ENCODE data around the gene INPPL1. TPM values are rescaled to one million over a fixed set of nuclear protein-coding genes. Genes with fewer than 3 reads are reported as not detected.
"Not testable (repeated sequence)": the region's sequence is repeated elsewhere in the genome, so short reads cannot be mapped to it uniquely, and the experiment has no call there.

The INPPL1 gene
- total RNA-seq, 1 experiment from 2014 or later, result 90.2 TPM

- H3K9me3 Mint-ChIP-seq (ENCODE audit: unreplicated experiment), result no peaks in the 10 kb centered on the region
- no TSS peak for BruUV-seq (replicated peaks)
- no peak overlapping the region for H3K4me3 Mint-ChIP-seq (ENCODE audit: unreplicated experiment)
- intact Hi-C loops (cut with micrococcal nuclease), result no loop called here
- CTCF ChIA-PET, result interaction anchor here (0.7 to 4.9 kb wide), 3 partner anchors 13 to 219 kb away, joined by 3 to 33 read pairs (median 3); no protein-coding TSS in a partner anchor
- H3K4me1 Mint-ChIP-seq (ENCODE audit: insufficient read depth, unreplicated experiment), result peaks cover 7% of the 10 kb centered on the region
- POLR2A ChIA-PET, result interaction anchor here (0.7 to 1.5 kb wide), 3 partner anchors 15 to 45 kb away, joined by 3 read pairs; no protein-coding TSS in a partner anchor
- peaks cover 2% of the 10 kb centered on the region for H3K36me3 Mint-ChIP-seq (ENCODE audit: insufficient read depth, unreplicated experiment)
- TF ChIP-seq CTCF (IDR thresholded peaks at IDR 0.05; ENCODE audit: unreplicated experiment), result no peak
- no peak overlapping the region for H3K27ac Mint-ChIP-seq (ENCODE audit: low read depth, unreplicated experiment)
- H3K27me3 Mint-ChIP-seq (ENCODE audit: insufficient read depth, unreplicated experiment), result no peaks in the 10 kb centered on the region
- no peak for DNase-seq (ENCODE audit: unreplicated experiment)
These were observed 28.9 kb upstream of the INPPL1 start for GRCh38 chr11:72195518-72196270.

- H3K27ac Mint-ChIP-seq (ENCODE audit: low read depth, unreplicated experiment); H3K27me3 Mint-ChIP-seq (ENCODE audit: insufficient read depth, unreplicated experiment); H3K36me3 Mint-ChIP-seq (ENCODE audit: insufficient read depth, unreplicated experiment); intact Hi-C loops (cut with micrococcal nuclease); BruUV-seq (replicated peaks); H3K4me3 Mint-ChIP-seq (ENCODE audit: unreplicated experiment); H3K4me1 Mint-ChIP-seq (ENCODE audit: insufficient read depth, unreplicated experiment); POLR2A ChIA-PET; DNase-seq (ENCODE audit: unreplicated experiment); H3K9me3 Mint-ChIP-seq (ENCODE audit: unreplicated experiment); CTCF ChIA-PET: not testable (repeated sequence)
These were observed 23.1 kb upstream of the INPPL1 start for GRCh38 chr11:72201445-72201844.

GRCh38 chr11:72202571-72202970 lies 22.0 kb upstream of the INPPL1 start:
- no peaks in the 10 kb centered on the region for H3K36me3 Mint-ChIP-seq (ENCODE audit: insufficient read depth, unreplicated experiment)
- CTCF ChIA-PET, result interaction anchor here (0.6 to 0.9 kb wide), 2 partner anchors 59 to 208 kb away, joined by 3 to 4 read pairs; no protein-coding TSS in a partner anchor
- no peaks in the 10 kb centered on the region for H3K27me3 Mint-ChIP-seq (ENCODE audit: insufficient read depth, unreplicated experiment)
- DNase-seq (ENCODE audit: unreplicated experiment), result no peak
- no peak for TF ChIP-seq CTCF (IDR thresholded peaks at IDR 0.05; ENCODE audit: unreplicated experiment)
- H3K9me3 Mint-ChIP-seq (ENCODE audit: unreplicated experiment), result no peaks in the 10 kb centered on the region
- intact Hi-C loops (cut with micrococcal nuclease), result no loop called here
- BruUV-seq (replicated peaks), result no TSS peak
- H3K27ac Mint-ChIP-seq (ENCODE audit: low read depth, unreplicated experiment), result no peak overlapping the region
- H3K4me3 Mint-ChIP-seq (ENCODE audit: unreplicated experiment), result no peak overlapping the region
- no peaks in the 10 kb centered on the region for H3K4me1 Mint-ChIP-seq (ENCODE audit: insufficient read depth, unreplicated experiment)
- POLR2A ChIA-PET, result interaction anchor here (0.8 to 0.9 kb wide), 2 partner anchors 9 to 17 kb away, joined by 3 read pairs; no protein-coding TSS in a partner anchor

- ChIA-PET CTCF (interaction anchor here (0.6 to 1.0 kb wide), 2 partner anchors 21 to 95 kb away, joined by 3 read pairs; no protein-coding TSS in a partner anchor), POLR2A (no interaction called here)
- no peaks in the 10 kb centered on the region for H3K36me3 Mint-ChIP-seq (ENCODE audit: insufficient read depth, unreplicated experiment)
- no peaks in the 10 kb centered on the region for H3K27me3 Mint-ChIP-seq (ENCODE audit: insufficient read depth, unreplicated experiment)
- intact Hi-C loops (cut with micrococcal nuclease), result no loop called here
- TF ChIP-seq CTCF (IDR thresholded peaks at IDR 0.05; ENCODE audit: unreplicated experiment), result no peak
- no peaks in the 10 kb centered on the region for H3K4me1 Mint-ChIP-seq (ENCODE audit: insufficient read depth, unreplicated experiment)
- H3K4me3 Mint-ChIP-seq (ENCODE audit: unreplicated experiment), result no peak overlapping the region
- no TSS peak for BruUV-seq (replicated peaks)
- no peak for DNase-seq (ENCODE audit: unreplicated experiment)
- no peaks in the 10 kb centered on the region for H3K9me3 Mint-ChIP-seq (ENCODE audit: unreplicated experiment)
- H3K27ac Mint-ChIP-seq (ENCODE audit: low read depth, unreplicated experiment), result no peak overlapping the region
These were observed 21.4 kb upstream of the INPPL1 start for GRCh38 chr11:72203163-72203562.
